NCI-H69 (cell line): ENCODE data around the gene RBFOX2.
"Not testable (repeated sequence)": the region's sequence is repeated elsewhere in the genome, so short reads cannot be mapped to it uniquely, and the experiment has no call there.

ENCODE experiments used
- DNase-seq: peaks from one replicate; lab custom pipeline; 2025; lab: John Stamatoyannopoulos, UW

RBFOX2 gene

DNA sequence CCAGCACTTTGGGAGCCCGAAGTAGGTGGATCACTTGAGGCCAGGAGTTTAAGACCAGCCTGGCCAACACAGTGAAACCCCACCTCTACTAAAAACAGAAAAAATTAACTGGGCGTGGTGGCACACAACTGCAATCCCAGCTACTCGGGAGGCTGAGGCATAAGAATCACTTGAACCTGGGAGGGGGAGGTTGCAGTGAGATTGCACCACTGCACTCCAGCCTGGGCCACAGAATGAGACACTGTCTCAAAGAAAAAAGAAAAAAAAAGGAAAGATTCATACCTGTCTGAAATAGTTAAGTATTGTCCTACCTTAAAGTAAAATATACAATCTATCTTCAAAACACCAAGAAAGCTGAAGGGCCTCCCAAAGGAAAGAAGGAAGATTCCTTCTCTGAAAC lies 20.1 kb downstream of the RBFOX2 start:
- no peak for DNase-seq

DNA sequence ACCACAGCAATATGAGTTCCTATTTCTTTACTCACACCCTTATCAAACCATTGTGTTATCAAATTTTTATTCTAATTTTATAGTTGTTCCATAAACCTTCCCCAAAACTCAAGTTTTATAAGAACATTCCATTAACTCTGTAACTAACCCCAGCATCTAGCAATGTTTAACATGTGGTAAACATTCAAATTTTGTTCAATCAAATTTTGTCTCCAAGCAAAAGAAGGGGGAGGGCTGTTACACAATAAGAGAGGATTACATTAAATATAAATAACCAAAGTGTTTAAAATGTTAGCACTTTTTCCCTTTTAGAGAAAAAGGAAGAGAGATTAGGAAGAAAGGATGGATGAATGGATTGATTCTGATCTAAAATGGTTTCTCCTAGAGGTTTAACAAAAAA lies 20.5 kb downstream of the RBFOX2 start:
- DNase-seq, result no peak

DNA sequence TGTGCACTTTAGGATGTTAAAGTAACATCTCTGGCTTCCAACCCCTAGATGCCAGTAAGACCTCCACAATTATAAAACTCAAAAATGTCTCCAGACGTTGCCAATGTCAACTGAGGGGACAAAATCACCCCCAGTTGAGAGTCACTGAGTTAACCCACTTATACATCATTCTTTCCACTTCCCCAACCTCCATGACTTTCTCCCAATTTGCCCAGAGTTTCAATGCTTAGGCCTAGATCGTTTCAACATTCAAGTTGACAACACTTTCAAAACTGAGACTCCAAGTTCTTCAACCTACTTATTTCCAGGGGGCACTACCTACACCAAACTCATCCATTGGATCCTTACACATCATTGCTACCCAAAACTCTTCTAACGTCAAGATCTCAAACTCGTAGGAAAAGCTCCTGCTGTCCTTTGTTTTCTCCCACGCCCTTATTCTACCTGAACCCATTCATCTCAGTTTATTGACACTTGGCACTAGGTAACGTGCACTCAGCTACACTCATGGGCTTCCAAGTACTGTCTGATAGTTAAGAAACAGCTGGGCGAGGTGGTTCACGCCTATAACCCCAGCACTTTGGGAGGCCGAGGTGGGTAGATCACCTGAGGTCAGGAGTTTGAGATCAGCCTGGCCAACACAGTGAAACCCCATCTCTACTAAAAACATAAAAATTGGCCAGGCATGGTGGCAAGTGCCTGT lies 24.5 kb downstream of the RBFOX2 start:
- DNase-seq, result no peak

DNA sequence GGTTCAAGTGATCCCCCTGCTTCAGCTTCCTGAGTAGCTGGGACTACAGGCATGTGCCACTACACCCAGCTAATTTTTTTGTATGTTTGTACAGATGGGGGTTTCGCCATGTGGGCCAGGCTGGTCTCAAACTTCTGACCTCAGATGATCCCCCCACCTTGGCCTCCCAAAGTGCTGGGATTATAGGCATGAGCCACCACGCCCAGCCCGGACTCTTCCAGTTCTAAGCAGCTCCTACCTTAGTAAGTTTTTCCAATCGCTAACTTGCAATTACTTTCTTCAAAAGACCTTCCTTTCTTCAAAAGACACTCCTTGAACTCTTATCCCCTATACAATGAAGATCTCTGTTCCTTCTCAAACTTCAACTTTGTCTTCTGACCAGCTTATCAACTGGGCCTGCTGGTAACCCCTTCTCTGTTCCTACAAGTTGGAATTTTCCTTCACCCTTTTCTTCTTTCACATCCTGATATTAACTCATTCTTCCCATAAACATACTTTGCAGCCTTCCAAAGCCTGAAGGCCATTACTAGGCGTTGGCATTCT lies 25.8 kb downstream of the RBFOX2 start:
- no peak for DNase-seq

GRCh38 chr22:36002084-36002483 lies 26.5 kb downstream of the RBFOX2 start:
- no peak for DNase-seq

- DNase-seq, result no peak
Observed at GRCh38 chr22:35998748-35999147, 29.9 kb downstream of the RBFOX2 start.

- no peak for DNase-seq
Observed at GRCh38 chr22:35997438-35997837, 31.2 kb downstream of the RBFOX2 start.

- DNase-seq, result no peak
Observed at GRCh38 chr22:35996596-35996995, 32.0 kb downstream of the RBFOX2 start.

DNA sequence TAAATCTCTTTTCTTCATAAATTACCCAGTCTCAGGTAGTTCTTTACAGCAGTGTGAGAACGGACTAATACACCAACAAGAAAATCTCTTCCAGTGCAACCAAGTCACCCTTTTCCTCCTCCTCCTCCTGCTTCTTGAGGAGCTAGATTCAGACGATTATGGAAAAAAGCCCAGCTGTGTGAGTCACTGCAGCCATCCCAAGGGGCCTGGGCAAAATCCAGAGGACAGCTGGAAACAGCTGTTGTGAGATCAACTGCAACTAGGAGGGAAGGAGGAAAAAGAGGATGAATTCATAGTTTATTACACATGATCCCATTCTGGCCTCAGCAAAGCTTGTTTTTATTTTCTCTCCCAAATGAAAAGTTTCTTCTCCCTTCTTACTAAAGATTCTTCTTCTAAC lies 32.9 kb downstream of the RBFOX2 start:
- DNase-seq, result no peak

- DNase-seq, result no peak
Observed at GRCh38 chr22:35995348-35995747, 33.3 kb downstream of the RBFOX2 start.

DNA sequence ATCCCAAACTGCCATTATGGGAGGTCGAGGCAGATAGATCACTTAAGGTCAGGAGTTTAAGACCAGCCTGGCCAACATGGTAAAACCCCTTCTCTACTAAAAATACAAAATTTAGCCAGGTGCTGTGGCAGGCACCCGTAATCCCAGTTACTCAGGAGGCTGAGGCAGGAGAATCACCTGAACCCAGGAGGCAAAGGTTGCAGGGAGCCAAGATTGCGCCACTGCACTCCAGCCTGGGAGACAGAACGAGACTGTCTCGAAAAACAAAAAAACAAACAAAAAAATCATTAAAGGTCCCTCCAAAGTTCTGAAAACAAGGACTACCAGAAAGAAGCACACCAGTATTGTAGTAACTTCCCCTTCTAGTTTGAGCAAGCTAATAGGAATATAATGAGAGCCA lies 34.9 kb downstream of the RBFOX2 start:
- DNase-seq, result not testable (repeated sequence)

- no peak for DNase-seq
Observed at GRCh38 chr22:35993048-35993714, 35.4 kb downstream of the RBFOX2 start.

DNA sequence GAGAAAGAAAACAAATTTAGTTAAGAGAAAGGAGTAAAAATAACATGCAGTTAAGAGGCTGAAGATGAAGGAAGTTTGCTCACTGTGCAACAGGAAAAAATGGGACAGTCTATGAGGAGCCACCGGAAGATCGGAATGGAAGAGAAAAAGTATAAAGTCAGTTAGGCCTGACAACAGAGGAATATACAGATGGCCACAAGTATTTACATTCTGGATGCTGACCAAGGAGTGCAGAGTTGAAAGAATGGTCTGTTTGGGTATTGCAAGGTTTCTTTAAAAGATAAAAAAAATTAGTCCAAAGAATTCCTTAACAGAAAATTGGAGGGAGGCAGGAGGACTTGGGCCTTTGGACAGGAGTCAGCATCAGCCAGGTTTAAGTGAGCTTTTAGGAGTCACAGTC lies 37.5 kb downstream of the RBFOX2 start:
- no peak for DNase-seq

DNA sequence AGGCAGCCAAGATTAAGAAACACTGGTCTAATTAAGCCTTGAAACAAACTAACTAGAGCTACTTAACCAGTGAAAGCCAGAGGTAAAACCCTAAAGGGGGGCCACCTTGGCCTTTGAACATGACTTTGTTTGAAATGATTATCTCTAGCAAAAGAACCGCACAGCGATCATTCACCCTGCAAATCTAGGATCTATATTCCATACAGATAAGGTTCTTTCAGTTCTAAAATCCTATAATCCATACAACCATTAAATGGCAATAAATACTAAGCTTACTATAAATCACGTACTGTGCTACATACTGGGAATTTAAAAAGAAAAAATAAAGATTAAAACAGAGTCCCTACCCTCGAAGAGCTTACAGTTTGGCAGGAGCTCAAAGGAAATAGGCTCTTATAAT lies 40.6 kb downstream of the RBFOX2 start:
- DNase-seq, result no peak

DNA sequence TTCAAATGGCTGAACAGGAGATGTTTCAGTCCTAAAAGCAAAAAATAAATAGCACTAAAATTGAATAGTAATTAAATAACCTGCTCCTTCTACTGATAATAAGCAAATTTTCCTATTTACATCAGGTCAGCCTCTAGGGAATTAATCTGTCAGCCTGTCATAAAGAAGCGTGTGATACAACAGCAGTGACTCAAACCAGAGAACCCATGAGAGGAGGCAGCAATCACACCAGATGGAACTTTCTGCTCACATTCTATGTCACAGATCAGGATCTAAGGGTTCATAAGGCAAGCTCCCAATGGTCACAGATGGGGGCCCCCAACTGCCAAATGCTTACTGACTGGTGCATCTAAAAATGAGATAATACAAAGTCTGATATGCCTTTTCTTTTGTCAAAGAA lies 41.1 kb downstream of the RBFOX2 start:
- peak; percentile 75 for DNase-seq

DNA sequence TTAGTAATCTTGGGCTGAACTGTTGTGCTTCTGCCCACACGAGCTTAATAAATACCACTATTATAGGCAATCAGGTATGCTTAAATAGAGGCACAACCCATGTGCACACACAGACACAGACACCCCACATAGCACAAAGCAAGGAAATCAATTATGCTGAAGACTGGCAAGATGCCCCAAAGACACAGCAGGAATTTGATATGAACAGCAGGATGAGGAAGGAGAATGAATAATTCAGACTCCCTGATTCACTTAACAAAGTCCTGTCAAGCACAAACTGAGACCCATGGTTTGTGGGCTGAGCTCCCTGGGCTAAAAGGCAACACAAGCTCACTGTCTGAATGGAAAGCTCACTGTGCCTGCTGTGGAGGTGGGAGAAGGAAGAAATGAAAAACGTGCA lies 42.5 kb downstream of the RBFOX2 start:
- DNase-seq, result peak; percentile 90

DNA sequence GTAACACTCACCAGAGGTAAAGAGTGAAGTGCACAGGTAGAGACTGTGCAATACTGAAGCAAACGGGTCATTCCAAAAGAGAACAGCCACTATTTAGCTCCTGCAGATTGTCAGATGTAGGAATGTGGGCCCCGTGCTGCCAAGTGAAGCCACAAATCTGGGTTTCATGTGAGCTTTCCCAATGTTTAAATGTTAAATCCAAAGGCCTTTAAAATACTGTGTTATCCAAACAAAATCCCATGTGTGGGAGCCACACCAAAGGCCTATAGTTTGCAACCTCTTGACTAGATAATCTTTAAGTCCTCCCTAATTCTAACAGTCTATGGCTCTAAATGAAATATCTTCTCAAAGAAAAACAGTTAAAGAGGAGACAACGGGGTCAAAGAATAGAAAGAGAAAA lies 43.3 kb downstream of the RBFOX2 start:
- peak; percentile 12 for DNase-seq

GRCh38 chr22:35984183-35985175 lies 44.1 kb downstream of the RBFOX2 start:
- DNase-seq, result peak; percentile 18

DNA sequence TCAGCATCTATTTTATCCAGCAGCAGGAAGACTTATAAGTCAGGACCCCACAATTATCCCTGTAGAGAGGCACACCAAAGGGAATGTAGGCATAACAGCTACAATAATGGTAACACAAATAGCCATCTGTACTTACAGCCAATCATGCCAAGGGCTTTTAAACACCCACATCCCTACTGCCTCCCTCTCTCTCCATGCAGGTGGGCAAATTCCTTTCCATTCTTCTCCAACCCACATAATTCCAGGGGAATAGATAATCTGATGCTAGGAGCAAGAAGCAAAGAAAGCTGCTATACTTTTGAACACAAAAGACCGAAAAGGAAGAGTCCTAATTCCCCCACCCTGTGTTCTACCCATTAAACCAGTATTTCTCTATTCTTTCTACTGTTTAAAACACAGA lies 46.7 kb downstream of the RBFOX2 start:
- peak; percentile 93 for DNase-seq

DNA sequence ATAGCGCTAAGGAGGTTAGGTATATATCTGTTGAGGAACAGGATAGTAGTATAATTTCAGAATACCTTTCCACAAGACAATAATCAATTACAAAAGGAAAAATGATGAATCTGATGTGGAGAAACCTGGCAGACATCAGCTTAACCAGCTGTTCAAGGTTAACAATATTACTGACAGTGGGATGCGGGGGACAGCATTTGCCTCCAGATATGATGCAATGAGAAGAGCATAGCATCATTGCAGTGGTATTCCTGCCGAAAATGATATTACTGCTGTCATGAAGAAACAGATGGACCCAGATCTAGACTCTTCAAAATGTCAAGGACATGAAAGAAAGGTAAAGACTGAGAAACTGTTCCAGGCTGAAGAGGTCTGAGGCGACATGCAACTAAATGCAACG lies 49.7 kb downstream of the RBFOX2 start:
- no peak for DNase-seq

GRCh38 chr22:35978201-35978600 lies 50.4 kb downstream of the RBFOX2 start:
- no peak for DNase-seq

GRCh38 chr22:35977136-35977535 lies 51.5 kb downstream of the RBFOX2 start:
- DNase-seq, result no peak
